SK-N-MC (cell line): Measurements from ENCODE around the gene ATXN10.

Source experiments
- EZH2 ChIP-seq: fragments of 200-600 bp; sonication (generic); IDR thresholded peaks from one replicate; pipeline ENCODE4 v1.6.1; 2017; ENCODE audit warnings: antibody characterized with exemption
- POLR2AphosphoS5 ChIP-seq: IDR thresholded peaks from 2 replicates; pipeline ENCODE4 v1.6.1; 2012; ENCODE audit warnings: mild to moderate bottlenecking, low read depth, low read length, borderline replicate concordance

DNA sequence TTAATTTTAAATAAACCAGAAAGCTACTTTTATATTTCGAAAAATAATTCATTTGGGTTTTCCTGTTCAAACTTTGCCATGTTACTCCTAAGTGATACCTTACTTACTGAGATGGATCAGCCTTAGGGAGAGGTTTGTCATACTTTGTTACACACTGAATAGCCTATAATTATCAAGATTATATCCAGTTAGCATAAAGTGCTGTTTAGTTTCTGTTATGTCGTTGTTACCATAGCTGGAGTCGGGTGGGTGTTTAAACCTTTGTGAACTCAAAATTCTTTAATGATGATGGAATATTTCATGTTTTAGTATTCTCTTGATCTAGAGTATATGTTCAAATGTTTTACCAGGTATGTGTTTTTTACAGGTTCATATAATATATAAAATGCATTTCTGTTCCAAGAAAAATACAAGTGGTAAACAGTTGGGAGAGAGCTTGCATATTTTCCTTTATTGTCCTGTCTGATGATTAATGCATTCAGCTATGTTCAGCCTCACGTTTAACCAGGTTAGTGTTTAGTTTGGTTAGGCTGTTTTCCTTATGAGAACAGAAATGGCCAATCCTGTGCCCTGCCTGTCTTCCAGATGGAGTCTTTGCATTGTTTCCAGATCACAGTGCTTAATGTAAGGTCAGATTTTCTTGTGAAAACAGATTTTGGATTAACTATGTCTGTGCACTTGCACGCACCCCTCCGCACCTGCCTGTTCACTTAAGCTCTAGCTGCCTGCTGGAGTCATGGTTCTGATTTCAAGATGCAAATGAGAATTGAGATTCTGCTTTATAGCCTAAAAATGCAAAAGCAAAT lies 105.6 kb downstream of the ATXN10 start:
- TF ChIP-seq EZH2, result no peak
- no peak for TF ChIP-seq POLR2AphosphoS5
